ENCODE results near the gene WWOX.

The WWOX gene

GRCh38 chr16:78105517-78105916, 6.1 kb downstream of the WWOX start:
- DNase-seq (ENCODE audit: low read depth in 2 of 2), result no peak

GRCh38 chr16:78106686-78107085, 7.2 kb downstream of the WWOX start:
- DNase-seq (ENCODE audit: low read depth in 2 of 2), result no peak

DNA sequence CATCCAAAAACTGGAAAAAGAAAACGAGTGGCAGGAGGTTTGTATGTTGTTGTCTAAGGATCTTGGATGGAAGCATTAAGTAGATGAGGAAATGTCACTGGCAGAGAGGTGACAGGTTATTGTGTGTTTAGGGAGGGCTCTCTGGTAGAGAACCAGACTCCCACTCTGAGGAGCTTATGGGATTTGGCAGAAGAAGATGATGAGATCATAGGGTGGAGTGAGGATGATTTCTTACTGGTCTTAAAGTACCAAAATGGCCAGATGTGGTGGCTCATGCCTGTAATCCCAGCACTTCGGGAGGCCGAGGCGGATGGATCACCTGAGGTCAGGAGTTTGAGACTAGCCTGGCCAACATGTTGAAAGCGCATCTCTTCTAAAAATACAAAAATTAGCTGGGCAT, 9.0 kb downstream of the WWOX start:
- no peak for DNase-seq (ENCODE audit: low read depth in 2 of 2)

DNA sequence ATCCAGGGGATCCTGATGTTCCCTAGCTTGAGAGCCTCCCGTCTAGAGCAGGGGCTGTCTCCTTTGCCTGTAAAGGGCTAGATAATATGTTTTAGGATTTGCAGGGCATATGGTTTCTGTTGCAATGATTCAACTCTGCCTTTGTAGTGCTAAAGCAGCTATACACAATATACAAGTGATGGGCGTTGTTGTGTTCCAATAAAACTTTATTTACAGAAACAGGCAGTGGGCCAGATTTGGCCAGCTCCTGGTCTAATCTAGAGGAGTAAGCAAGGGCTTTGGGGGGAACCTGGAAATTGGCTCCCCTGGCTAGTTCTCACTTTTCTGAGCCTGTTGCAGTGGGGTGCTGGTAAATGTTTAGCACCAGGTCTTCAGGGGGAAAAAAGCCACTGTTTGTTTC, 13.8 kb downstream of the WWOX start:
- DNase-seq (ENCODE audit: low read depth in 2 of 2), result no peak

GRCh38 chr16:78115659-78116058, 16.2 kb downstream of the WWOX start:
- no peak for DNase-seq (ENCODE audit: low read depth in 2 of 2)

DNA sequence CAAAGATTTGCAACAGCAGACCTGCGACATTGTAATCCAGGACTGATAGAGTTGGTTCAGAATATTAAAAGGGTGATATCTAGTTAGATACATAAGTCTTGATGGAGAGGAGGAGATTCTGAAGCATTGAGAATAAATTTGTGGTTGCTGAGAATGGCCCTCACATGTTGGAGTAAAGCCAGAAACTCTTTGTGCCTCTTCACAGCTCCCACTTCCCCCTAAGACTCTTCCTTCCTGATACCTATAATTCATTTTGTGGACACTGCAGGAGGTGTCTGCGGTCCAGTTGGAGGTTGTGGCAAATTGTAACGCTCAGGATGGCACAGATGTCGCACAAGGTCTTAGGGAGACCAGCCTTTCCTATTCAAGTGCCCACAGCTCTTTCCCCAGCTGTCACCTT, 17.5 kb downstream of the WWOX start:
- DNase-seq (ENCODE audit: low read depth in 2 of 2), result no peak

GRCh38 chr16:78117391-78117790, 17.9 kb downstream of the WWOX start:
- no peak for DNase-seq (ENCODE audit: low read depth in 2 of 2)

DNA sequence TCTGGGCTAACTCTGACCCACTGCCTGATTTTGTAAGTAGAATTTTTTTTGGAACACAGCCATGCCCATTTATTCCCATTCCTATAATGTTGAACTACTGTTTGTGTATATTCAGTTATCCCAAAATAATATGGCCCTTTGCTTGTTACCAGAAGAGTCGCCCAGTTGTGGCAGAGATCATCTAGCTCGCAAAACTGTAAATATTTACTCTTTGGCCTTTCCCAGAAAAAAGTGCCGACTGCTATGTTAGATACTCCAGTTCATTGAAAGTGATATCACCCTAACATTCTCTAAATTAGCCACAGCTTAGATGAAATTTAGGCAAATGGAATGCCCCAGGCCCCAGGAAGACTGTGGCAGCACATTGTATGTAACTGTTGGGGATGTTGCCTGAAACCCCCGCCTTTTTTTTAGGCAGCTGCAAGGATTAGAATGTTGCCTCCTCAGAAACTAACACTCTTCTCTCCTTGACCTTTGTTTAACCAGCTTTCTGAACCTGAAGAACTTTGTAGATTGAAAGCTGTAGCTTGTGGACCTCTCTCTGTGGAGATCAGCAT, 19.1 kb downstream of the WWOX start:
- DNase-seq (ENCODE audit: low read depth in 2 of 2), result no peak

DNA sequence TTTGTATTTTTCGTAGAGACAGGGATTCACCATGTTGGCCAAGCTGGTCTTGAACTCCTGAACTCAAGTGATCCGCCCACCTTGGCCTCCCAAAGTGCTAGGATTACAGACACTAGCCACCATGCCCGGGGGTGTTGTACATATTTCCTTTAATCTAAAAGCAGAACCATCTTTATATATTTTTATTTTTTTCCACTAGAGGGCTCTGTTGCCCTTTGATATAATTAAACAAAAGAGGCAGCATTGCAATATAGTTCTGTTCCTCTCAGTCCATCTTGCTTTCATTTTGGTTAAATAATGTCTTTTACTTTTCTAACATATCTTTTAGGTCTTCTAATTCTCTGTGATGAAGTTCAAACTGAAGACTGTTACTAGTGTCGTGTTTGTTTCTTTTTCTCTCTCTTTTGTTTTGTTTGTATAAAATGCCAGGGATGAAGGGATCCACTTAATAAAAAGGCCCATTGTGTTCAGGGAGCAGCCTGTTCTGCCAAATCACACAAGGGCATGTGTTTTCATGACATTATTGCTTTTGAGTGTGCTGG, 23.4 kb downstream of the WWOX start:
- DNase-seq (ENCODE audit: low read depth in 2 of 2), result no peak

DNA sequence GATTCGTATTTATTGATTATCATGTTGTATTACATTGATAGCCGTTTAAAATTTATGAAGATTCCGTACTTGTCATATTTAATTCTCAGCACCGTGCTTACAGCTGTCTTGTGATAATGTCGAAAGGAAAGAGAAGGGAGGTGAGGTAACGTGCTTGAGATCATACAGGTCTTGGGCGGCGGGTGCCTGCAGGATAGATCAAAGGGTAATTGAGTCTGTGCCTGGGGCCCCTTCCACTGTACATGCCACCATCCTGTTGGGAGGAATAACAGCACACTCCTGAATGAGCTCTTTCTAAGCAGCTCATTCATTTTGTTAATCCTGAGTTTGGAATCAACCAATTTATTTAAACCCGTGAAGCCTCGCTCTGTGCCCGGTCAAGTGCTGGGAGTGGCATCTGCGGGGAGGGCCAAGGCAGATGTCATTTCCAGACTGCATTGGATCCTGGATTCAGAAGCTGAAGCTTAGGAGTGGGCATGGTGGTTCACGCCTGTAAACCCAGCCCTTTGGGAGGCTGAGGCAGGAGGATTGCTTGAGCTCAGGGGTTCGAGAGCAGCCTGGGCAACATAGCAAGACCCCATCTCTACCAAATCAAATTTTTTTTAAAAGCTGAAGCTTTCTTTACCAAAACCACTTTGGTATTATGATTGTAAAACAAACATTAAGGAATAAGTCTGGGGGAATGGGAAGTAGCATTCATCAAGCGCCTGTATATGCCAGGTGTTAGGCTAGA, 25.8 kb downstream of the WWOX start:
- DNase-seq (ENCODE audit: low read depth in 2 of 2), result no peak

- DNase-seq (ENCODE audit: low read depth in 2 of 2), result no peak
Observed at GRCh38 chr16:78126662-78127061, 27.2 kb downstream of the WWOX start.

- no peak for DNase-seq (ENCODE audit: low read depth in 2 of 2)
Observed at GRCh38 chr16:78127130-78127529, 27.7 kb downstream of the WWOX start.

DNA sequence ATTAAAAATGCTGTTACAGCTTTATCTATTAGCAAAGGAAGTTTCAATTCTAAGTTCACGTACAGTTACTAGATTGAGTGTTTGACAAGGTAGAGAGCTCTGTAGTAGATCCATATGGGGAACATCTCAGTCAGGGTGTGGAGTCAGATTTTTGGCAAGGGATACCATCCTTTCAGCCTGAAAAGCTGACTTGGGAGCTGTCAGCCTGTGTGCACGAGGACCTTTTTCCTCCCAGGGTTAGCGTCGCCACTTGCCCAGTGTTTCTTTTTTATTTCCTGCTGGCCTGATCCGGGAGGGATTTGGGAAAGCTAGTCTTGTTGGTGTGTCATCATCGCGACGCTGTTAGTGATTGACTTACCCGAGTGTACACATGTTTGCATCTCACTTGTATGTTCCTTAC, 29.5 kb downstream of the WWOX start:
- DNase-seq (ENCODE audit: low read depth in 2 of 2), result no peak

- no peak for DNase-seq (ENCODE audit: low read depth in 2 of 2)
Observed at GRCh38 chr16:78129349-78129748, 29.9 kb downstream of the WWOX start.

- DNase-seq (ENCODE audit: low read depth in 2 of 2), result no peak
Observed at GRCh38 chr16:78130083-78130608, 30.7 kb downstream of the WWOX start.

GRCh38 chr16:78130950-78131349, 31.5 kb downstream of the WWOX start:
- DNase-seq (ENCODE audit: low read depth in 2 of 2), result no peak

- no peak for DNase-seq (ENCODE audit: low read depth in 2 of 2)
Observed at GRCh38 chr16:78133919-78134318, 34.5 kb downstream of the WWOX start.

DNA sequence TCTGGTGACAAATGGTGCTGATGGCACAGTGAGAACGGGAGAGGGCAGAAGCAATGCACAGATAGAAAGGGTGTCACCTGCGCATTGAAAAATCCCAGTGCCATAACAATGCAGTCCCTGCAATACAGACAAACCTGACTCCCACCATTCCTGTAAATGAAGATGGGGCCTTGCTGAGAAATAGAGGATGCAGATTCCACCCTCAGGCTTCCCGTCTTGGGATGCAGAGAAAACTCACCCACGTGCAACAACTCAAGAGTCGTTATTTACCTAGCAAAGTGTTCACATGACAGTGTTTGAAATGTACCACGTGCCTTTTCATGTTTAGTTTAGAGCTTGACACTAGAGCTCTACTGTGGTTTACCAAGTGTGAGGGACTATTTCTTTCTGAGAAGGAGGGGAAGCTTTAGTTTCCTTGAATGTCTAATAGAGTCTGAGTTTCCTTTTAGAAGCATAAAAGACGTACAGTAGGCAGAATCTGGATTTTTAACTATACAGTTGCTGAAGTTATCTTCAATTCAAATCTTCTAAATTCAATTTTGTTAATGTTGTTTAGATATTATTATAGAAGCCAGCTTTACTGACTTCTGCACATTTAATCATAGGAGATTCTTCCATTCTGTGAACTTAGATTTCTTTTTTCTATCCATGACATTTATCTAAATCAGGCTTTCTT, 35.6 kb downstream of the WWOX start:
- DNase-seq (ENCODE audit: low read depth in 2 of 2), result no peak

GRCh38 chr16:78137179-78137578, 37.7 kb downstream of the WWOX start:
- no peak for DNase-seq (ENCODE audit: low read depth in 2 of 2)

DNA sequence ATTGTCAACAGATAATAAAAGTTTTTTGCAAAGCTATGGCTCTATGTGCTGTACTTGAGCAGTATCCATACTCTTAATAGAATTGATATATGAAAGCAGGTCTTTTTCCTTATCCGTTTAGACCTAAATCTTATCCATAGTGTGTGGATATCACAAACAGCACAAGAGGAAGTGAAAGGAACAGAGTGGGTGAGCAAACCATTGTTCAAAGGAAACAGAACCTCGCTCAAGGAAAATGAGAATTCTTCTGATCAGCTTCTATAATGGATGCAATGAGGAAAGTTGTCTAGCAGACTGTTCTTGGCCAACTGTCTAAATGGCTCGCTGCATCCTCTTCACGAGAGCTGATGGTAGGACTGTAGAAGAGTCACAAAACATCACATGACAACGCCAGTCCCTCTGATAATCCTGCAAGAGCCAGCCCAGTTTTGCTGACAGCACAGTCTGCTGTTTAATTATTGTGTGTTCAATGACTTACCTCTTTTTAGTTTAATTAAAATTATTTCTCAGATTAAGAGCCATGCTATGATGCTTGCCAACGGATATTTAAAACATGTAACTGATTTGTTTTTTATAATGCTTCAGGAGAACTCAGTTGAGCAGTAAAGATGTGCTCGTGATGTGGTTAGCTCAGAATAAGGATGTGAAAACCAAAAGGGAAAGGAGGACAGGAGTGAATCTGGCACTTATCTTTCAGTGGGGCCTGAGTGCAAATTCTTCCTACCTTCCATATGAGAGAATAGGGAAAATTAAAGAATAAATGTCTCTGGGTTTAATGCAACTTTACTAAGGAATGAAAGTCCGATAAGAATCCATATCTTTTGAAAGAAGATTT, 38.5 kb downstream of the WWOX start:
- DNase-seq (ENCODE audit: low read depth in 2 of 2), result no peak

DNA sequence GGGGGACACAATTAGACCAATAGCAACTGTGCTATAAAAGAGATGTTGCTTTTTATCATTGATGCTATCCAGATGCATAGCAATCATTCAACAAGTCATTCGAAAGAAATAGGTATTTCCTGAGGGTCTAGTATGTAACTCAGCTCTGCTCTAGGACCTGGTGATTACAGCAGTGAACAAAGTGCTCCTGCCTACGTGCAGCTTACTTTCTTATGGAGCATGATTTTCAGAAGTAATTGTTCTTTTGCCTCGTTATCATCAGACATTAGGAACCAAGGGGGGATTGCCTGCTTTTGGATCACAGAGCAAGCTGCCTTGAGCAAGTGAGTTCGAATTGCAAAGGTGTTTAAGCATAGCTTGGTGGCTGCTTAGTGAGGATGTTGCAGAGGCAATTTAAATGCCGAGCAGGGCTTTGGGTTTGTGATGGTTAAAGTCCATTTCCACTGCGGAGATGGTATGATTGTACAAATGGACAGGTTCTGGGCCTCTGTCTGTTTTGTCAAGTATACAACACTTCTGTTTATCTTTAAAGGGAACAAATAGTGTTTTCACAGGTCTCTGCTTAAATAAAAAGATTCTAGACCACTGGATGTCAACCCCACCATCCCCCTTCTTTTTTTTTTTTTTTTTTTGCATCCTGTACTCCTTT, 41.5 kb downstream of the WWOX start:
- no peak for DNase-seq (ENCODE audit: low read depth in 2 of 2)

All from activated CD8-positive, alpha-beta memory T cell treated with anti-CD3 and anti-CD28 coated beads for 4 hours (primary cell).